GM12801 (cell line): ENCODE measurements around the gene INSR.

ENCODE experiments used
- CTCF ChIP-seq: IDR thresholded peaks from one replicate; pipeline ENCODE4 v1.5.1; 2011; ENCODE audit warnings: control low read depth; ENCODE audit not compliant: insufficient read length; ENCODE audit errors: extremely low read depth

Gene INSR

GRCh38 chr19:7076151-7076550, 218.1 kb downstream of the INSR start:
- TF ChIP-seq CTCF, result no peak

- TF ChIP-seq CTCF, result no peak
Measured at GRCh38 chr19:7074705-7075282, 219.4 kb downstream of the INSR start.

- TF ChIP-seq CTCF, result no peak
Measured at GRCh38 chr19:7072541-7072940, 221.7 kb downstream of the INSR start.

GRCh38 chr19:7069904-7070226, 224.3 kb downstream of the INSR start:
- TF ChIP-seq CTCF, result no peak

- TF ChIP-seq CTCF, result no peak
Measured at GRCh38 chr19:7069042-7069903, 224.9 kb downstream of the INSR start, which contains the start of gene ZNF557. Gene ZNF557 (plus strand): TSS chr19:7069703. CDS start chr19:7075075, 5,372 bp downstream.

- no peak for TF ChIP-seq CTCF
Measured at GRCh38 chr19:7068599-7068998, 225.6 kb downstream of the INSR start.

GRCh38 chr19:7067716-7068115, 226.5 kb downstream of the INSR start:
- TF ChIP-seq CTCF, result no peak
